Right renal cortex interstitium (tissue), 3 donors: ENCODE measurements around the gene DNAH10. TPM values are rescaled to one million over a fixed set of nuclear protein-coding genes. Genes with fewer than 3 reads are reported as not detected.
"Not testable (repeated sequence)": the region's sequence is repeated elsewhere in the genome, so short reads cannot be mapped to it uniquely, and the experiment has no call there.

Source experiments
- DNase-seq, 3 donors: peaks; one replicate each; pipeline ENCODE4 v3.0.0-alpha.2; 2013; ENCODE audit warnings: low read depth in 3 of 3, low spot score in 2 of 3
- polyA plus RNA-seq, 3 donors: library from polyadenylated mRNA; unstranded; fragments of 120-200 nt; gene quantifications; one replicate each; pipeline ENCODE4 v1.2.1, GENCODE V29; 2013; ENCODE audit not compliant: insufficient read length in 3 of 3

Gene DNAH10
- polyA plus RNA-seq, 3 donors, result 4.1 to 5.2 (median 5.0) TPM

DNA sequence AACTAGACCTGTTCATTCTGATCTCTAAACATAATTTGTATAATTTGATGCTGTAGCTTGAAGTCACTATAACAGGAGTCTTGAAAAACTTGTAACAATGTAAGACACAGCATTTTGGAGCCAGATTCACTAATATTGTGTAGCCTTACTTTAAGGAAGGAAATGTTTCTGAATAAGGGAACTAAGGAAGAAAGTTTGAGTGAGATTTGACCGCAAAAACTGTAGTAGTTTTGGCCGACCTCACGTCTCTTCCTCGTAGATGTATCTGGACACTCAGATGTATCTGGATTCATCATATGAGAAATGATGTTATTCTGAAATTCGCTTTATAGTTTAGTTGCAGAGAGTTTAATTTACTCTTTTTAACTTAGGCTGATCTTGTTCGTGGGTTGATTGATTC lies 13.9 kb upstream of the DNAH10 start:
- no peak for DNase-seq

DNA sequence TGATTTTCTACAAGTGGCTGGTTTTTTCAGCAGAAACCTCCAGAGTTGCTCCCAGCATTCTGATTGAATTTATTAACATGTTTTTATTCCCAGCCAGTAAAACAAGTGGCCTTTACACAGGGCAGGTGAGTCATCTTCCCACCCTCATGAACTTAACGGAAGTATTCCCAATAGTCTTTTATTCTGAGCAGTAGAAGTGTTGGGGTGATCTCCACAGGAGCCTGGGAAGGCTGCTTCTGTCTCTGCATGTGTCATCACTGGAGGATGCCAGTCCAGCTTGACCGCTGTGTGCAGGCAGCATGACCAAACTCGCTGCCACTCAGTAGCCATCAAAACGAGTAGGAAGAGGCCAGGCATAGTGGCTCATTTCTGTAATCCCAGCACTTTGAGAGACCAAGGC lies 13.4 kb upstream of the DNAH10 start:
- DNase-seq, result no peak

DNA sequence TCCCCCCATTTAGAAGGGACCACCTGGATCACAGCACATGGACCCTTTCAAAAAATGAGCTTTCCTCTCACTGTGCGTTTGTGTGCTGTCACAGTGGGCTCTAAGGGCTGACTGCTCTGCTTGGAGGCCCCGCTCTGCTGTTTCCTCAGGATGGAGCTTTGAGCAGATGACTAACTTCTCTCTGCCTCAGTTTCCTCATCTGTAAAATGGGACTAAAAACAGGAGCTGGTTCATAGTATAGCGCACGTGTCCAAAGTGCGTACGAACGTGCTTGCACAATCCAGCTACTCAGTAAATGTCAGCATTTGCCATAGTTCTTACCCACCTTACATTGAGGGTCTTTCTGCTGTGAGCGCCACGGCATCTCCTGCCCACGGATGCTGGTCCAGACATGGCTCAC lies 12.7 kb upstream of the DNAH10 start:
- DNase-seq, result no peak

DNA sequence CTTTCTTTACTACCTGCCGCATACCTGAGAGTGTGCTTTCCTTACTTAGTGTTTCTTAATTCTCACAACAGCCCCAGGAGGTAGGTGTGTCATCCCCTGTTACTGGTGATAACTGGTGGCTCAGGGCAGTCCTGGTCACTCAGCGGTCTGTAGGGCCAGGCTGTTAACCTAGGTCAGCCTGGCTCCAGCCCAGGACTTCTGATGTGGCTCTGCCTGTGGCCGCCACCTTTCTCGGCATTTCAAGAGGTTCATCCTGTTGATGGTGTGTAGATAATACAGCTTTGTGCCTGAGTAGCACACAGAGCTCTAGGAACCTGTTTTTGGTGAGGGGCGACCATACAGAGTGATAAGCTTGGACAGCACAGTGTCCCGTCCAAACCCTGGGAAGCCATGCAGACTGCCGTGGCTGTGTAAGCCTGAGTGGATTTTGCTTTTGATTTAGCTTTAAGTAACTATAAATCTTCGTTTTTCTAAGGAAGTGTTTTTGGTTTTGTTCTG lies 11.9 kb upstream of the DNAH10 start:
- no peak for DNase-seq

DNA sequence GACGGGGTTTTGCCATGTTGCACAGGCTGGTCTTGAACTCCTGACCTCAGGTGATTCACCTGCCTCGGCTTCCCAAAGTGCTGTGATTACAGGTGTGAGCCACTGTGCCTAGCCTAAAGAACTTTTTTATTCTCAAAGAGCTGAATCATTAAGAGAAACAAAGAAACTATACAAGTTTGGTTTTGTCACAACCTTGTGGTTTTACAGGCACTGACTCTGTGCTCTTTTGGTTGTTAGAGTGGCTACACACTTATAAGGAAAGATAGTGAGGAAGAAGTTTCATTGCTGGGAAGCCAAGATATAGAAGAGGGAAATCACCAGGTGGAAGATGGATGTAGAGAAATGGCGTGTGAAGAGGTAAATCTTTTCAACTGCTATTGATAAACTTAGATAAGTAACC lies 10.1 kb upstream of the DNAH10 start:
- DNase-seq, result no peak

DNA sequence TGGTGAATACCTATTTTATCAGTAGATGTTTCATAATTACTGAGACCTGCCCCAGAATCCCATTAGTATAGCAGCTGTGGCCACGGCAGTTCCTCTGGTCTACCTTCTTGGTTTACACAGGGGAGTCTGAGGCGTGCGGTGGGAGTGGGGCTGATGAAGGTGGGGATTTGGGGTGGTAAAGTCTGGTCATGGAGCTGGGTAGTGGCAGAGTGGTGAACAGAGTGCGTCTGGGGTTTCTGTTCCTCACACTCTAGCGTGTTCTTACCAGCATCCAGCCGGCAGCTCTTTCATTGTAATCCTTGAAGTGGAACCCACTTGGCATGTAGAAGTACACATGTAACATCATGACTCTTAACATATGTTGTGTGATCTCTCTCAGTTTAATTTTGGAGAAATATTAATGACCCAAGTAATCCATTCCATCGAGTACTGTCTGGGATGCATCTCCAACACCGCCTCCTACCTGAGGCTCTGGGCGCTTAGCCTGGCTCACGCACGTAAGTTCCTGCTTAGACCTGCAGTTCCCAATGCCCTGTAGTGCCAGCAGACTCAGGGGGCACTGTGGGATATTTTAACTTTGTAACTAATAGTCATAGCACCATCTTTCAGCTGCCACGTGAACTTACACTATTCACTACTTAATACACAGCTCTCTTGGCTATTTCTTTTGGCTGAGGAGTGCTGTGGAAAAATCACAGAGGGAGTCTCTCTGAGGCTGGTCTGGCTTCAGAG lies 7.9 kb upstream of the DNAH10 start:
- no peak for DNase-seq

DNA sequence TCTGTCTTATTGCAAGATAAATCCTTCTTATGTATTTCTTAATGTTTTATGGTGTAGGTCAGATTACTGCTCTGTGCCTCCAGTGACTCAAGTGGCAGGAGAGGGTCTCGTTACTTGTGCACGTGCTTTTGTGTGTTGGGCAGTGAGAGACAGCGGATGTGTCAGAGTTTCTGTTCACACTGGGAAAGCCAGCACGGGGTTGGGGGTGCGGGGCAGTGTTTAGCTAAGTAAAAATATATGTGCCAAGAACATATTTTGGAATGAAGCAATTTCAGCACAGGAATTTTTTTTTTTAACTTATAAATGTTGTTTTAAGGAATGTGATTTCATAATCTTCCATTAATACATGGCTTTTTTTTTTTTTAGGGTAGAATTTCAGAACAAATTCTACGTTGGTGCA lies 4.5 kb upstream of the DNAH10 start:
- DNase-seq, result no peak

DNA sequence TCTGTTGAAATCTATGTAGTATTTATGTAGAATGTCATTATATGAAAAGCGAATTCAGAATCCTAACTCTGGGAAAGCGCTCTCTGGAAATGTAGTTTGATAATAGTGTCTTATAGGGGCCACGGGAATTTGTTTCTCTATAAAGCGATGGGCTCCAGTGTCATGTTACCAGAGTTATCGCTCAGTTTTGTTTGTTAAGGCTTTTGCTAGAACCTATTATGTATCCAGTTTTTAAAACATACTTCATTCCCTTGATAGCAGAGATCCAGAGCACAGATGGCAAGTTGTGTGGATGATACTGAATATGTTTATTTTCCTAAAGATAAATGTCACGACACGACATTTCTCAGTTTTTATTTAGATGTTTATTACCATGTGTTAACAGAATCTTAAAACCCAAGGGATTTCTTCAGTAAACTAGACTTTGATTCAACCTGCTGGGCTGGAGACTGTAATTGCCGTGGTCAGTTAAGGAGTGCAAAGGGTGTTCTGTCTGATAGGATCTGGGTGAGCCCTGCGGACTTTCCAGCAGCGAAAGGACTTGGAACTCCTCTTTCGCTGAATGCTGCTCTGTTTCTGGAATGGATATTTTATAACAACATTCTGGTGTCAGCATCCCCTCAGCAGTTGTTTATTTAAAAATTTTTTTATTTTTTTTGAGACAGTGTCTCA lies 1.7 kb upstream of the DNAH10 start:
- DNase-seq, result no peak

DNA sequence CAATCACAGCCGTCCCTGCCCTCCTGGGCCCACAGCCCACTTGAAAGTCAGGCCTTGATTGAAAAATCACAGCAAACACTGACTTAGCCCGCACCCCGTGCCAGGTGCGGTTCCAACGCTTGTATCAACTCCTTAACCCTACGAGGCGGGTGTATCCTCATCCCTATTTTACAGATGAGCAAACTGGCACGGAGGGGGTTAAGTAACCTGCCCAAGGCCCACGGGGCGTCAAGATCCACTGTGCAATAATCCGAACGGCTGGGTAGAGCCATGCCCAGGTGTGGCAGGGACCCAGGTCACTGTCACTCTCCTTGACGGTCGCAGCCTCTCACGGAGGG lies 583 bp downstream of the DNAH10 start:
- no peak for DNase-seq

DNA sequence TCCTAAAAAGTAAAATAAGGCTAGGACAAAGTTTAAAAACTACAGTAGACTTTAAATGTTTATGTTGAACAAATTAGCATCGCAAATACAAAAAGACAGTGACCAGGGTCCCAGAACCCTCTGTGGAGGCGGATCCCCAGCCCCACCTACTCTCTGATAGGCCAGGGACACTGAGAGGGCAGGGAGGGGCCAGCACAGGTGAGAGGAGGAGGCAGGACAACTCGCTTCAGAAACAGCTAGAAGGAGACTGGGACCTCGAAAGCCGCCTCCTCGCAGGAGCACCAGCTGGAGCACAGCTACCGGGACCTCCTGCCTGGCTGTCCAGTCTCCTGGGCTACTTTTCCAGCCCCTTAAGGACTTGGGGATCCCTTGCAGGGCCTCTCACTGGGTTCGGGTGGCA lies 992 bp downstream of the DNAH10 start:
- no peak for DNase-seq

DNA sequence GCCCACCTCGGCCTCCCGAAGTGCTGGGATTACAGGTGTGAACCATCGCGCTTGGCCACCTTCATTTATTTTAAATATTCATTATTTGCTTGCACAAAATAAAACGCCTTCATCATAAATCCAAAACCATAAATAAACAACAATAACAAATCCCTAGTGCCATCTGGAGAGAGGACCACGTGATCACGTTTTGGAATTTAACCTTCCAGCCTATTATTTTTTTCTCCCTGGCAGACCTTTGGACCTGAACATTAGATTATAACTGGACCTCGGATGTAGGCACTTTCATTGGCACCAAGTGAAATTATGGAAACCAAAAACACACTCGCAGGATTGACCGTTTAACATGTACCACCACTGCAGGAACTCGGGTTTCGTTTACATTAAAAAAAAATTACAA lies 2.0 kb downstream of the DNAH10 start:
- no peak for DNase-seq

DNA sequence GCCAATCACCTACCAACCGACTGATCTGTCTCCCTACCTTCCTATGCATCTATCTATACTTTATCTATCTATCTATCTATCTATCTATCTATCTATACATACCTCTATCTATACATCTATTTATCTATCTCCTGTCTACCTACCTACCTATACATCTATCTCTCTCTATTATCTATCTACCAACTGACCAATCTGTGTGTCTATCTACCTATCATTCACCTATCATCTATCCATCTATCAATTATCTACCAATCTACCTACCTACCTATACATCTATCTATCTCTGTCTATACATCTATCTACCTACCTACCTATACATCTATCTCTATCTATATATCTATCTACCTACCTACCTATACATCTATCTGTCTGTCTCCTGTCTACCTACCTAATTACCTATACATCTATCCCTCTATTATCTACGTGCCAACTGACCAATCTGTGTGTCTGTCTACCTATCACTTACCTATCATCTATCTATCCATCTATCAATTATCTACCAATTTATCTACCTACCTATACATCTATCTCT lies 3.5 kb downstream of the DNAH10 start:
- DNase-seq, result no peak

DNA sequence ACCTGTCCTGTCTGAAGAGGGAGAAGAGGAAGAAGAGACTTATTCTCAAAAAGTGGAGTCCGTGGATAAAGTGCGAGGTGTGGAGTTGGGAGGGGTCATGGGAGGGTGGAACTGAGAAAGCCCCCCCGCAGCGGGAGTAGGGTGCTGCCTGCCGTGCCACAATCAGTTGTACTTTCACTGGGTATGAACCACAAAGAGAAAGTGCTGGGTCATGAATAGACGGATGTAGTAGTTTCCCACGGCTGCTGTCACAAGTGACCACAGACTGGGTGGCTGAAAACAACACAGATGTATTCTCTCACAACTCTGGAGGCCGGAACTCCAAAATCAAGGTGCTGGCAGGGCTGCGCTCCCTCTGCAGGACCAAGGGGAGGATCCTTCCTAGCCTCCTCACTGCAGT lies 5.5 kb downstream of the DNAH10 start:
- DNase-seq, result no peak

DNA sequence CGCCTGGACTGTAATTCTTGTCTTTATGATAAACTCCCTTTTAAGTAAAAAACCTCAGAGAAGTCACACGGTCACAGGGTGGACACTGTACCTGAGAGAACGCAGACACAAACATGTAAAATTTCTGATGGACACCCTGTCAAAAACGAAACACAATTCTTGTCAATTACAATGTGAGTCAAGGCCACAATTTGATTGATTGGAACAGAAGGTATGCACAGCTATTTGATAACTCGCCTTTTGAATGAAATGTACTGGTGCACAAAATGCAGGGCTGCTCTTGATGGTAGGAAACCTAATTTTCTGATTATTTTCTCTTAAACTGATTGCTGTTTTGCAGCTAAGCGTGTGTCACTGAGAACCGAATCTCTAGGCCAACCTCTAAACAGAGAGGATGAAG lies 9.2 kb downstream of the DNAH10 start:
- no peak for DNase-seq

DNA sequence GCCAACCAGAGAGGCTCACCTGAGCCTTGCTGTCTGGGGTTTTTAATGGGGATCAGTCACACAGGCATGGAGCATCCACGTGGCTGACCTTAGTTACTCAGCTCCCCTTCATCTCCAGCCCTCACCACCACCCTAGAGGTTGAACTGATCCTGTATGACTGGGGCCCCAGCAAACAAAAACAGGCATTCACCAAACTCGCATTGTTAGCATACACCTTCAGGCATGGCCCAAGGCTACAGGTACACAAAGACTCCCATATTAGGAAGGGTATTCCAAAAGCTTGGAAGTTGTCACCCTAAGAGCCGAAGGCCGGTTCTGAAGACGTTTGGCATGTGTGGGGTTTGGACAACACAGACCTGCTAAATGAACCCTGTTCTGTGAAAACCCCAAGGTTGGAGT lies 10.0 kb downstream of the DNAH10 start:
- DNase-seq, result no peak

DNA sequence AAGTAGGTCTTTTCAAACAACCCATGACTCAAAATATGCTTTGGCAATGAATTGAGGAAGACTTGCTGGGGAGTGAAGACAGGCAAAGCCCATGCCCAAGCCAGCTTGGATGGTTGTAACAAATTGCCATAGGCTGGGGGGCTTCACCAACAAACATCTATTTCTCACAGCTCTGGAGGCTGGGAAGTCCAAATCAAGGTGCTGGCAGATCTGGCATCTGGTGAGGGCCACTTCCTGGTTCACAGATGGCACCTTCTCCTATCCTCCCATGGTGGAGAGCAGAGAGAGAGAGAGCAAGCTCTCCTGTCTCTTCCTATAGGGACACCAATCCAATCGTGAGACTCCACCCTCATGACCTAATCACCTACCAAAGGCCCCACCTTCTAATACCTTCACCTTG lies 11.3 kb downstream of the DNAH10 start:
- DNase-seq, result no peak

DNA sequence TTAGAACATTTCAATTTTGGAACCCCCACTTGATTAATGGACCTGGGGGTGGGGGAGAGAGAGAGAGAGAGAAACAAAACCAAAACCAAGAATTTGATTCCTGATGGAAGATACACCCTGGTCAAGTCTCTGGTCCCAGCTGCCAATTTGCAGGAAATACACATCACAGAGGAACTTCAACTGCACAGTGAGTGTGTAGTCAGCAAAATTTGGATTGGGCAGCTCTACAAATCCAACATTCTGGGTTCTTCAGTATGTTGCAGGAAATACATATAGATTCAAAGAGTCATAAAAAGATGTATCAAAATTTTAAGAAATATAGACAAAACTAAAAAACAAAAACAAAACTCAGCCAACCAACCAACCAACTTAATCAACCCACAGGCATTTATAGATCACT lies 17.4 kb downstream of the DNAH10 start:
- DNase-seq, result no peak

DNA sequence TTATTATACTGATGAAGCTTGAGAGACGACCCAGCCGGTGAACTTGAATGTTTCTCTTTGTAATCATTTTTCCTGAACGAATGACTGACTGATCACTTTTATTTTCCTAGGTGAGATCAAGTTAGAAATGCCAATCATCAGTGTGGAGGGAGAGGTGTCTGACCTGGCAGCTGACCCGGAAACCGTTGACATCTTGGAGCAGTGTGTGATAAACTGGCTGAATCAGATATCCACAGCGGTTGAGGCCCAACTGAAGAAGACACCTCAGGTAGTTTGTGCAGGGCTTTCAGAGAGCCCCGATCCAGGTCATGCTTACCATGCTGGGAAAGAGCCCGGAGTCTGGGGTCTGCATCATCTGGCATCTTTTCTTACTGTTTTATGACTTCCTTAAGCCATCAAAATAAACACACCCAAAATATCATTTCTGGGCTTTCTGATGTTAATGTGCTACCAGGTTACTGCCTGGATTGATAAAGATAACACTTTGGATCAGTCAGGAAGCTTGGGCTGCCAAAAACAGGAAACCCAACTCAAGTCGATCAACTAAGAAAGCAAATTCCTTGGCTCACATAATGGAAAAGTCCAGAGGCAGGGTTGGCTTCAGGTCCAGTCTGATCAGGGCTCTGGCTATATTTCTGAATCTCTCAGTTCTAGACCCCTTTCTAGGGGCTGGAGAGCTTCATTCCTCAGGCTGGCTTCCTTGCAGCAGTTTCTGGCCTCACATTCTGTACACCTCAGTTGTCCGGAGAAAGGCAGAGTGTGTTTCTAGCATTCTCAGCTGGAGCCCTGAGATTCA lies 21.1 kb downstream of the DNAH10 start:
- no peak for DNase-seq

DNA sequence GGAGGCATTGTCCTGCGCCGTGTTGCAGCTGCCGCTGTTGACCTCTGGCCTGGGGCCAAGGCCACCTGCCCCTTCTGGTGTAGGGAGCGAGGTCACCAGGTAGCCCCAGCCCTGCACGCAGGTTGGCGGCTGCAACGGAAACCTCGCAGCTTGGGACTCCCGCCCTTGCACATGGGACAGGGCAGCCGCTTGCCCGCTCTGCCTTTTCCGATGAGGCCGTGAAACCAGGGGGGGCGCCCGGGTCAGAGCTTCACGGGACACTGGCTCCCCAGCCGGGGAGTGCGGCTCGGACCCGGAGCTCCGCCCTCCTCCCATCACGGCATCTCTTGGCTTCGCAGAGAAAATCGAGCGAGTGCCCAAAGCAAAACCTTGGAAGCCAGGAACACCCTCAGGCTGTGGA lies 25.4 kb downstream of the DNAH10 start:
- no peak for DNase-seq

DNA sequence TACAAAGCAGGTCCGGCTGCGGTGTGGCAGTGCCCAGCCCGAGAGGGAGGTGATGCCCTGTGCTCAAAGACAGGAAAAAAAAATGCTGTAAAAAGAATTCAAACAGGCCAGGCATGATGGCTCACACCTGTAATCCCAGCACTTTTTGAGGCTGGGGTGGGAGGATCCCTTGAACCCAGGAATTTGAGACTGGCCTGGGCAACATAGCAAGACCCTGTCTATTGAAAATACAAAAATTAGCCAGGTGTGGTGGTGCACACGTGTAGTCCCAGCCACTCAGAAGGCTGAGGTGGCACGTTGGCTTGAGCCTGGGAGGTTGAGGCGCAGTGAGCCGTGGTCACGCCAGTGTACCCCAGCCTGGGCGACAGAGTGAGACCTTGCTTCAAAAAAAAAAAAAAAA lies 26.4 kb downstream of the DNAH10 start:
- no peak for DNase-seq

DNA sequence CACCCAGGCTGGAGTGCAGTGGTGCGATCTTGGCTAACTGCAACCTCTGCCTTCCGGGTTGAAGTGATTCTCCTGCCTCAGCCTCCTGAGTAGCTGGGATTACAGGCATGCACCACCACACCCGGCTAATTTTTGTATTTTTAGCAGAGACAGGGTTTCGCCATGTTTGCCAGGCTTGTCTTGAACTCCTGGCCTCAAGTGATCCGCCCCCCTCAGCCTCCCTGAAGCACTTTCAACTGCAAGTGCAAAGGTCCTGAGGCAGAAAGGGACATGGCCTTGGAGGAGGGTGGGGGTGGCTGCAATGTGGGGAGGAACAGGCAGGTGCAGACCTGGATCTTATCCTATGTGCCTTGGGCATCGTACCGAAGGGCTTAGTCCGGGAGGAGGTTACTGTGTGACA lies 27.3 kb downstream of the DNAH10 start:
- DNase-seq, result not testable (repeated sequence)
